K562 (cell line): ENCODE results near the gene MMAB. TPM values are rescaled to one million over a fixed set of nuclear protein-coding genes. Genes with fewer than 3 reads are reported as not detected.

Source experiments
- ATAC-seq: fragments of 200-7000 bp; cut with Tn5 transposase; 3 replicates; pipeline ENCODE4 v1.9.1; 2020; ENCODE audit warnings: moderate library complexity
- BruUV-seq: library from RNA; stranded (reverse); fragments of 400-500 nt; replicated peaks from 2 replicates; lab custom pipeline; 2021; lab: Mats Ljungman, UMichigan
- CTCF ChIA-PET: fragments of 300-600 bp; formaldehyde crosslinking; extraction: SDS; loops from one replicate; lab custom pipeline; 2021; ENCODE audit warnings: low intra/inter-chr PET ratio; lab: Yijun Ruan, JAX
- POLR2A ChIA-PET: fragments of 300-600, 350-650 bp; sonication (Branson Sonifier 250); formaldehyde crosslinking; extraction: SDS; loops from one replicate; lab custom pipeline; 2021; ENCODE audit warnings: antibody characterized with exemption, inconsistent platforms; lab: Yijun Ruan, JAX
- DNase-seq, 4 experiments: peaks; one replicate each; pipeline versions ENCODE4 v3.0.0 to v3.0.0-alpha.2; 2011 to 2018; ENCODE audit warnings: low spot score in 3 of 4, mixed read lengths in 3 of 4; ENCODE audit errors: extremely low read depth in 1 of 4
- FAIRE-seq: peaks from 2 replicates; lab custom pipeline; 2011; peaks lifted over from hg19 to GRCh38; lab: Jason Lieb, UNC
- H2AFZ ChIP-seq: 2 replicates; pipeline ENCODE4 v1.6.0; 2011; ENCODE audit warnings: low read depth, low read length, control low read depth, inconsistent platforms
- H3K27ac ChIP-seq: fragments of 200-600 bp; 3 replicates; pipeline ENCODE4 v1.8.0; 2011; ENCODE audit warnings: low read depth, mild to moderate bottlenecking, control low read depth, inconsistent platforms, low read length, moderate library complexity, mixed read lengths; ENCODE audit errors: extremely low read depth
- H3K27me3 ChIP-seq, 2 experiments: fragments of 300-600 bp in 1 of 2; 2 replicates in 1 of 2; 3 replicates in 1 of 2; pipeline versions ENCODE4 v1.6.0 to v1.8.0; 2011; ENCODE audit warnings: inconsistent platforms in 2 of 2, low read length in 2 of 2, mild to moderate bottlenecking in 1 of 2, mixed read lengths in 1 of 2, moderate library complexity in 1 of 2; ENCODE audit not compliant: control insufficient read depth in 2 of 2, insufficient read depth in 2 of 2
- H3K36me3 ChIP-seq: fragments of 300-600 bp; 3 replicates; pipeline ENCODE4 v1.8.0; 2011; ENCODE audit warnings: mild to moderate bottlenecking, low read length, inconsistent platforms; ENCODE audit not compliant: control insufficient read depth, insufficient read depth
- H3K4me1 ChIP-seq, 2 experiments: fragments of 200-600 bp in 1 of 2; replicated peaks in 1 of 2; 2 replicates in 1 of 2; 3 replicates in 1 of 2; pipeline versions ENCODE4 v1.5.1 to v1.8.0; 2011; ENCODE audit warnings: inconsistent platforms in 2 of 2, low read length in 2 of 2, mild to moderate bottlenecking in 1 of 2, mixed read lengths in 1 of 2, moderate library complexity in 1 of 2; ENCODE audit not compliant: control insufficient read depth in 2 of 2, insufficient read depth in 2 of 2
- H3K4me2 ChIP-seq: 2 replicates; pipeline ENCODE4 v1.6.1; 2011; ENCODE audit warnings: low read length, control low read depth, inconsistent platforms, mixed read lengths; ENCODE audit not compliant: insufficient read depth
- H3K4me3 ChIP-seq: fragments of 200-600 bp; sonication (generic), shearing (Covaris generic); 2 replicates; pipeline ENCODE4 v1.5.1; 2016; ENCODE audit warnings: control low read depth, inconsistent platforms
- H3K79me2 ChIP-seq: fragments of 200-600 bp; 3 replicates; pipeline ENCODE4 v1.8.0; 2011; ENCODE audit warnings: low read length, inconsistent platforms; ENCODE audit not compliant: control insufficient read depth, insufficient read depth
- H3K9ac ChIP-seq, 2 experiments: 2 replicates each; pipeline versions ENCODE4 v1.6.0 to v1.6.1; 2011; ENCODE audit warnings: low read depth in 2 of 2, low read length in 2 of 2, control low read depth in 1 of 2, inconsistent platforms in 1 of 2, mild to moderate bottlenecking in 1 of 2, mixed read lengths in 1 of 2; ENCODE audit not compliant: insufficient read depth in 1 of 2
- H3K9me1 ChIP-seq: one replicate; pipeline ENCODE4 v1.6.0; 2011; ENCODE audit warnings: inconsistent platforms, mild to moderate bottlenecking, low read length, moderate library complexity; ENCODE audit not compliant: control insufficient read depth, insufficient read depth
- H3K9me3 ChIP-seq: replicated peaks from 2 replicates; pipeline ENCODE4 v1.5.1; 2011; ENCODE audit warnings: low read depth, low read length, inconsistent platforms; ENCODE audit not compliant: control insufficient read depth, insufficient read depth
- H4K20me1 ChIP-seq: replicated peaks from 2 replicates; pipeline ENCODE4 v1.6.1; 2011; ENCODE audit warnings: low read length, inconsistent platforms, mixed read lengths; ENCODE audit not compliant: control insufficient read depth, insufficient read depth
- BHLHE40 ChIP-seq: IDR thresholded peaks from 2 replicates; pipeline ENCODE4 v1.6.1; 2011; ENCODE audit warnings: low read length, improper control_type of control experiment
- DMBX1 ChIP-seq: fragments of 250-450 bp; sonication (Bioruptor Pico); IDR thresholded peaks from 2 replicates; pipeline ENCODE4 v1.8.0; 2022; ENCODE audit warnings: inconsistent platforms, mild to moderate bottlenecking, moderate library complexity, borderline replicate concordance
- GTF2E2 ChIP-seq: fragments of 200-800 bp; sonication (Bioruptor generic); IDR thresholded peaks from 2 replicates; pipeline ENCODE4 v1.6.1; 2016; ENCODE audit warnings: missing genetic modification characterization, missing compliant biosample characterization
- HMG20B ChIP-seq: fragments of 250-450 bp; sonication (Bioruptor Pico); IDR thresholded peaks from 2 replicates; pipeline ENCODE4 v1.5.0; 2021; ENCODE audit warnings: mild to moderate bottlenecking
- NONO ChIP-seq, 2 experiments: fragments of 200-400 bp in 1 of 2; fragments of 450-650 bp in 1 of 2; formaldehyde crosslinking in 1 of 2; IDR thresholded peaks; 2 replicates each; pipeline ENCODE4 v1.6.1; 2017; ENCODE audit warnings: low read depth in 2 of 2, mild to moderate bottlenecking in 2 of 2, moderate library complexity in 2 of 2, low read length in 1 of 2
- NUFIP1 ChIP-seq: fragments of 450-650 bp; IDR thresholded peaks from 2 replicates; pipeline ENCODE4 v1.6.1; 2018; ENCODE audit not compliant: partially characterized antibody
- SNIP1 ChIP-seq: fragments of 450-650 bp; IDR thresholded peaks from 2 replicates; pipeline ENCODE4 v1.7.1; 2017; ENCODE audit warnings: low read depth, mild to moderate bottlenecking
- ZKSCAN3 ChIP-seq: fragments of 250-450 bp; sonication (Bioruptor Pico); IDR thresholded peaks from 2 replicates; pipeline ENCODE4 v1.4.0; 2020
- ZSCAN32 ChIP-seq: fragments of 450-650 bp; formaldehyde crosslinking; IDR thresholded peaks from 2 replicates; pipeline ENCODE4 v1.4.0; 2020; ENCODE audit warnings: mild to moderate bottlenecking, moderate library complexity
- WGBS: fragments of 100-300 bp; shearing (Covaris generic); methylation state at CpG from one replicate; pipeline ENCODE4 v1.1.6; 2016; ENCODE audit warnings: low coverage, mixed read lengths; ENCODE audit not compliant: insufficient coverage; ENCODE audit errors: missing lambda C conversion rate; 5-methylcytosine and 5-hydroxymethylcytosine counted together
- in situ Hi-C: fragments of 300-500 bp; cut with MboI; formaldehyde crosslinking; loops from 4 replicates; pipeline ENCODE4 v1.15.0; 2018; ENCODE audit warnings: inconsistent platforms, mixed read lengths
- intact Hi-C: fragments of 100-400 bp; cut with micrococcal nuclease; formaldehyde crosslinking; loops from 2 replicates; pipeline ENCODE4 v1.14.2; 2022
- polyA plus RNA-seq, 8 experiments: library from polyadenylated mRNA; depleted of rRNA in 4 of 8; stranded (reverse) in 5 of 8; unstranded in 3 of 8; fragments of >200 nt; fragmentation: Nextera tagmentation in 2 of 8; fragmentation: Illumina TruSeq in 1 of 8; extraction: Ambion mirVana in 2 of 8; extraction: Trizol in 1 of 8; gene quantifications; 2 replicates each; pipeline versions ENCODE4 v1.2.1 to v1.2.3, GENCODE V29; 2011 to 2014; ENCODE audit warnings: inconsistent platforms in 1 of 8, missing spikeins in 1 of 8
- total RNA-seq, 7 experiments: library from RNA; depleted of rRNA in 6 of 7; stranded (reverse); fragments of >200 nt in 6 of 7; fragmentation: Illumina TruSeq in 2 of 7; extraction: Trizol in 2 of 7; gene quantifications; 2 replicates each; pipeline versions ENCODE4 v1.2.1 to v1.2.3, GENCODE V29; 2011 to 2021; ENCODE audit warnings: low replicate concordance in 1 of 7
- TF ChIP-seq, protein P1 (sequence below), 2 experiments: fragments of 450-650 bp in 1 of 2; IDR thresholded peaks; 2 replicates each; pipeline ENCODE4 v1.6.1; 2011 to 2017; ENCODE audit warnings: low read depth in 2 of 2, antibody characterized with exemption in 1 of 2, borderline replicate concordance in 1 of 2, low read length in 1 of 2, mild to moderate bottlenecking in 1 of 2, mixed read lengths in 1 of 2; ENCODE audit not compliant: control insufficient read depth in 1 of 2
- TF ChIP-seq, protein P2 (sequence below): fragments of 200-800 bp; sonication (Bioruptor generic); IDR thresholded peaks from 2 replicates; pipeline ENCODE4 v1.6.1; 2017; ENCODE audit warnings: missing genetic modification characterization, missing compliant biosample characterization
- TF ChIP-seq, protein P3 (sequence below): sonication (generic); formaldehyde crosslinking; IDR thresholded peaks from 2 replicates; pipeline ENCODE4 v1.5.0; 2020; ENCODE audit warnings: missing genetic modification reagents
- TF ChIP-seq, protein P4 (sequence below): sonication (generic); formaldehyde crosslinking; IDR thresholded peaks from 2 replicates; pipeline ENCODE4 v1.8.0; 2022; ENCODE audit warnings: mild to moderate bottlenecking, missing genetic modification reagents

Gene MMAB
- total and polyA plus RNA-seq, 9 of the 15 experiments (the other 6 are each of a cell fraction or from before 2014, with no cell fraction given), result 9.5 to 76.1 (median 46.2) TPM

DNA sequence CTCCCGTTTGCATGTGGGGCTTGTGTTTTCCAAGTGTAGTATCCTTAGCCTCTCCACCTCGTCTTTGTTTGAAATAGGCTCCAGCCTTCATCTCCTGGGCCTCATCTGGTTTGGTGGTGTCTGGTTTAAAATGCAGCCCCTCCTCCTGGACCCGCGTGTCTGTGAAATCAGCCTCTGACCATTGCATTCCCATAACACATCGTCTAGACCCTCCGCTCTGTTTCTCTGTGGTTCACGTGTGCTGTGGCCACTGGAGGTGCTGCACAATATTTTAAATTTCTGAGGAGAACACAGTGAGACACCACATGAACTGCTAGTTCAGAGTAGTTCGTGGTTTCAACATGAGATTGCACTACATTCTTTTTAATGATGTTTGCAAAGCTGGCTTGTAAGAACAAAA is 60.3 kb downstream of the MMAB start (continued):
- TF ChIP-seq, protein P1, sequence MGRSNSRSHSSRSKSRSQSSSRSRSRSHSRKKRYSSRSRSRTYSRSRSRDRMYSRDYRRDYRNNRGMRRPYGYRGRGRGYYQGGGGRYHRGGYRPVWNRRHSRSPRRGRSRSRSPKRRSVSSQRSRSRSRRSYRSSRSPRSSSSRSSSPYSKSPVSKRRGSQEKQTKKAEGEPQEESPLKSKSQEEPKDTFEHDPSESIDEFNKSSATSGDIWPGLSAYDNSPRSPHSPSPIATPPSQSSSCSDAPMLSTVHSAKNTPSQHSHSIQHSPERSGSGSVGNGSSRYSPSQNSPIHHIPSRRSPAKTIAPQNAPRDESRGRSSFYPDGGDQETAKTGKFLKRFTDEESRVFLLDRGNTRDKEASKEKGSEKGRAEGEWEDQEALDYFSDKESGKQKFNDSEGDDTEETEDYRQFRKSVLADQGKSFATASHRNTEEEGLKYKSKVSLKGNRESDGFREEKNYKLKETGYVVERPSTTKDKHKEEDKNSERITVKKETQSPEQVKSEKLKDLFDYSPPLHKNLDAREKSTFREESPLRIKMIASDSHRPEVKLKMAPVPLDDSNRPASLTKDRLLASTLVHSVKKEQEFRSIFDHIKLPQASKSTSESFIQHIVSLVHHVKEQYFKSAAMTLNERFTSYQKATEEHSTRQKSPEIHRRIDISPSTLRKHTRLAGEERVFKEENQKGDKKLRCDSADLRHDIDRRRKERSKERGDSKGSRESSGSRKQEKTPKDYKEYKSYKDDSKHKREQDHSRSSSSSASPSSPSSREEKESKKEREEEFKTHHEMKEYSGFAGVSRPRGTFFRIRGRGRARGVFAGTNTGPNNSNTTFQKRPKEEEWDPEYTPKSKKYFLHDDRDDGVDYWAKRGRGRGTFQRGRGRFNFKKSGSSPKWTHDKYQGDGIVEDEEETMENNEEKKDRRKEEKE (IDR thresholded peaks at IDR 0.05; ENCODE audit: borderline replicate concordance in 1 of 2, control insufficient read depth in 1 of 2, low read depth in 2 of 2, low read length in 1 of 2), result no peak
- TF ChIP-seq ZKSCAN3 (no peak), GTF2E2 (no peak), BHLHE40 (no peak), HMG20B (CRISPR knock-in tag) (no peak), ZSCAN32 (no peak)

DNA sequence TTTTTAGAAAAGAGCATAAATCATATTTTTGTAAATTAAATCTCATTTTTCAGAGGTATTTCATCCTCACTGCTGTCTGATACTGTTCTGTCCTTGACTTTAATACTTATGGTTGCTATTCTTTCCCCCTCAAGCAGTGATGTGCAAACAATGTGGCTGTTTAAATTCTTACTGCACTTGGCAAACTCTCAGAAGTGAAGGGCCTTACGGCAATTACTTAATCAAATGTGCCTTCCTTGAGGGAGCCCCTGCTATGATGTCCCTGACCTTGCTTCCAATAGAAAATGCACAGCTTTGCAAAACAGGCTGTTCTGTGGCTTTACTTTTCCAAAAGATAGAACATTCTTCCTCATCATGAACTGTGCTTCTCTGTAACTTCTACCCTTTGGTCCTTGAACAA is 60.7 kb downstream of the MMAB start:
- ATAC-seq, result no peak
- no peaks in the 10 kb centered on the region for H3K9me1 ChIP-seq
- CTCF ChIA-PET, result no interaction called here

More for the DNA sequence above, 60.7 kb downstream of the MMAB start:
- H3K27me3 ChIP-seq, result no peaks in the 10 kb centered on the region
- no peaks in the 10 kb centered on the region for H3K4me1 ChIP-seq
- FAIRE-seq (no peak), DNase-seq (no peak)
- TF ChIP-seq, protein P2, sequence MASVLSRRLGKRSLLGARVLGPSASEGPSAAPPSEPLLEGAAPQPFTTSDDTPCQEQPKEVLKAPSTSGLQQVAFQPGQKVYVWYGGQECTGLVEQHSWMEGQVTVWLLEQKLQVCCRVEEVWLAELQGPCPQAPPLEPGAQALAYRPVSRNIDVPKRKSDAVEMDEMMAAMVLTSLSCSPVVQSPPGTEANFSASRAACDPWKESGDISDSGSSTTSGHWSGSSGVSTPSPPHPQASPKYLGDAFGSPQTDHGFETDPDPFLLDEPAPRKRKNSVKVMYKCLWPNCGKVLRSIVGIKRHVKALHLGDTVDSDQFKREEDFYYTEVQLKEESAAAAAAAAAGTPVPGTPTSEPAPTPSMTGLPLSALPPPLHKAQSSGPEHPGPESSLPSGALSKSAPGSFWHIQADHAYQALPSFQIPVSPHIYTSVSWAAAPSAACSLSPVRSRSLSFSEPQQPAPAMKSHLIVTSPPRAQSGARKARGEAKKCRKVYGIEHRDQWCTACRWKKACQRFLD (CRISPR knock-in tag), result no peak
- TF ChIP-seq SNIP1, result no peak
- TF ChIP-seq NONO (IDR thresholded peaks at IDR 0.05; ENCODE audit: low read depth in 2 of 2, low read length in 1 of 2), result no peak
- TF ChIP-seq, protein P3, sequence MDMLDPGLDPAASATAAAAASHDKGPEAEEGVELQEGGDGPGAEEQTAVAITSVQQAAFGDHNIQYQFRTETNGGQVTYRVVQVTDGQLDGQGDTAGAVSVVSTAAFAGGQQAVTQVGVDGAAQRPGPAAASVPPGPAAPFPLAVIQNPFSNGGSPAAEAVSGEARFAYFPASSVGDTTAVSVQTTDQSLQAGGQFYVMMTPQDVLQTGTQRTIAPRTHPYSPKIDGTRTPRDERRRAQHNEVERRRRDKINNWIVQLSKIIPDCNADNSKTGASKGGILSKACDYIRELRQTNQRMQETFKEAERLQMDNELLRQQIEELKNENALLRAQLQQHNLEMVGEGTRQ (CRISPR knock-in tag), result no peak
- TF ChIP-seq NUFIP1, result no peak
- TF ChIP-seq, protein P4, sequence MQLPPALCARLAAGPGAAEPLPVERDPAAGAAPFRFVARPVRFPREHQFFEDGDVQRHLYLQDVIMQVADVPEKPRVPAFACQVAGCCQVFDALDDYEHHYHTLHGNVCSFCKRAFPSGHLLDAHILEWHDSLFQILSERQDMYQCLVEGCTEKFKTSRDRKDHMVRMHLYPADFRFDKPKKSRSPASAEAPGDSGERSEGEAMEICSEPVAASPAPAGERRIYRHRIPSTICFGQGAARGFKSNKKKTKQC (CRISPR knock-in tag), result no peak
- no peak for TF ChIP-seq DMBX1 (CRISPR knock-in tag)
- no TSS peak for BruUV-seq
- in situ Hi-C loops (no loop called here), intact Hi-C loops (loop anchor here (10.0 kb wide), 2 partner anchors 82 to 88 kb away; no protein-coding TSS in a partner anchor)
- no peak overlapping the region for H3K4me2 ChIP-seq
- WGBS, result 94% methylated on average over 1 of the region's 1 CpG
- H2AFZ ChIP-seq, result no peak overlapping the region
- no peak overlapping the region for H3K27ac ChIP-seq
- no peaks in the 10 kb centered on the region for H4K20me1 ChIP-seq
- H3K79me2 ChIP-seq, result no peaks in the 10 kb centered on the region
- H3K9me3 ChIP-seq, result no peaks in the 10 kb centered on the region
- H3K9ac ChIP-seq, result no peak overlapping the region
- H3K4me3 ChIP-seq, result no peak overlapping the region
- peaks cover 49% of the 10 kb centered on the region; the same call in 2 of the 3 replicates for H3K36me3 ChIP-seq
- POLR2A ChIA-PET, result interaction anchor here (0.6 kb wide), 2 partner anchors 302 to 831 kb away, joined by 3 read pairs; no protein-coding TSS in a partner anchor
